Measurements from ENCODE around the gene SCLT1. TPM values are rescaled to one million over a fixed set of nuclear protein-coding genes. Genes with fewer than 3 reads are reported as not detected.
A peak's percentile ranks its signal among the peaks of the same experiment; 100 is the strongest.

SCLT1 gene
- polyA plus RNA-seq, 1 experiment, result 3.1 TPM

- H3K27me3 ChIP-seq (ENCODE audit: control insufficient read depth, insufficient read depth, low read length), result no peaks in the 10 kb centered on the region
- no peaks in the 10 kb centered on the region; the same call in 1 of the 2 replicates for H3K36me3 ChIP-seq (ENCODE audit: control insufficient read depth, insufficient read depth, low read length)
- DNase-seq (ENCODE audit: low read depth), result no peak
- H3K4me3 ChIP-seq (ENCODE audit: low read depth, low read length), result no peak overlapping the region
- TF ChIP-seq CTCF (IDR thresholded peaks at IDR 0.05; ENCODE audit: insufficient read depth, low read depth, low read length), result no peak
- ChIA-PET CTCF (no interaction called here), POLR2A (no interaction called here)
Measured at GRCh38 chr4:128981377-128981776, 112.0 kb downstream of the SCLT1 start.

- CTCF ChIA-PET, result no interaction called here
- DNase-seq (ENCODE audit: low read depth), result no peak
- POLR2A ChIA-PET, result no interaction called here
Measured at GRCh38 chr4:128980816-128981326, 112.5 kb downstream of the SCLT1 start.

GRCh38 chr4:128979934-128980333, 113.4 kb downstream of the SCLT1 start:
- no peak for TF ChIP-seq CTCF (IDR thresholded peaks at IDR 0.05; ENCODE audit: insufficient read depth, low read depth, low read length)
- POLR2A ChIA-PET, result no interaction called here
- CTCF ChIA-PET, result no interaction called here

More at GRCh38 chr4:128980816-128981326, 112.5 kb downstream of the SCLT1 start:
- H3K36me3 ChIP-seq (ENCODE audit: control insufficient read depth, insufficient read depth, low read length), result no peaks in the 10 kb centered on the region
- no peak overlapping the region for H3K4me3 ChIP-seq (ENCODE audit: low read depth, low read length)
- no peak for TF ChIP-seq CTCF (IDR thresholded peaks at IDR 0.05; ENCODE audit: insufficient read depth, low read depth, low read length)
- H3K27me3 ChIP-seq (ENCODE audit: control insufficient read depth, insufficient read depth, low read length), result no peaks in the 10 kb centered on the region

GRCh38 chr4:128978985-128979384, 114.4 kb downstream of the SCLT1 start:
- ChIA-PET POLR2A (no interaction called here), CTCF (no interaction called here)
- Histone ChIP-seq H3K36me3 (ENCODE audit: control insufficient read depth, insufficient read depth, low read length) (no peaks in the 10 kb centered on the region), H3K4me3 (ENCODE audit: low read depth, low read length) (no peak overlapping the region), H3K27me3 (ENCODE audit: control insufficient read depth, insufficient read depth, low read length) (no peaks in the 10 kb centered on the region)
- TF ChIP-seq CTCF (IDR thresholded peaks at IDR 0.05; ENCODE audit: insufficient read depth, low read depth, low read length), result no peak
- DNase-seq (ENCODE audit: low read depth), result no peak

More at GRCh38 chr4:128979934-128980333, 113.4 kb downstream of the SCLT1 start:
- Histone ChIP-seq H3K4me3 (ENCODE audit: low read depth, low read length) (no peak overlapping the region), H3K36me3 (ENCODE audit: control insufficient read depth, insufficient read depth, low read length) (no peaks in the 10 kb centered on the region), H3K27me3 (ENCODE audit: control insufficient read depth, insufficient read depth, low read length) (no peaks in the 10 kb centered on the region)
- DNase-seq (ENCODE audit: low read depth), result peak; percentile 29

- no peak for TF ChIP-seq CTCF (IDR thresholded peaks at IDR 0.05; ENCODE audit: insufficient read depth, low read depth, low read length)
- DNase-seq (ENCODE audit: low read depth), result no peak
- H3K36me3 ChIP-seq (ENCODE audit: control insufficient read depth, insufficient read depth, low read length), result no peaks in the 10 kb centered on the region
- no peaks in the 10 kb centered on the region for H3K27me3 ChIP-seq (ENCODE audit: control insufficient read depth, insufficient read depth, low read length)
- ChIA-PET POLR2A (no interaction called here), CTCF (no interaction called here)
- H3K4me3 ChIP-seq (ENCODE audit: low read depth, low read length), result no peak overlapping the region
Measured at GRCh38 chr4:128974136-128974581, 119.2 kb downstream of the SCLT1 start.
